ENCODE data around the gene BCR.

The BCR gene

DNA sequence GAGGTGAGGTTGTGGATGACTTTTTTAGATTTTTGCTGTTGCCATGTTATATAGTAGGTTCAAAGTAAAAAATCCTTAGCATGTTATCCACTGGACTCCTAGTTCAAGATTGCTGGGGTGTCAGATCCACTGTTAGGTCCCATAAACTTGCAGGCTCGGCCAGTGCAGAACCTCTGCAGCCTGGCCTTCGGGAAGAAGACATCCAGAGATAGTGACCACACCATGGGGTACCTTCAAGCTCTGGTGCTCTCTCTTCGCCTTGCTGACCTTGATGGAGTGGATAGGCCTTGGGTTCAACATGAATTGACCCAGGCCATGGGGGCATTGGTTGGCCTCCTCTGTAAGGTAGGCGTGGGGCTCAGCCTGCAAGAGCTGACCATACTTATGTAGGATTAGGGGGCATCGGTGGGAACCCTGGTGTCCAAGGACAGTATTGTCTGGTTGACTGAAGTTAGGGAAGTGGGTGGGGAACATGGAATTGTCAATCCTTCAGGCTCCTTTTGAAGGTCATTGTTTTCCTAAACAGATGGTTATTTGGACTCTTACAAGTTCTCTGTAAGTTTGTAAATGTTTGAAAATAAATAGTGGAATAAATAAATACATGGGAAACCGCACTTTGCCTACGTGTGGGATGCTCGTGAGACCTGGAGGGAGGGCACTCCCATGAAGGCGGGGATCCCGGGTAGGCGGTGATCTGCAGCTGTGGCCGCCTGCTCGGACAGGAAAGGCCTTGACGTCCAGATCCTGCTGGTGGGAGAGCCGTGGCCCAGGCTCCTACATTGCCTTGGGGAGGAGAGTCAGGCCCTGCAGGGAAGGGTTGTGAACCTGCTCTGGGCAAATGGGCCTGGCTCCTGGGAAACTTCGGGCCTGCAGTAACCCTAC lies 37.1 kb downstream of the BCR start:
- no peak for DNase-seq (ENCODE audit: low spot score)

DNA sequence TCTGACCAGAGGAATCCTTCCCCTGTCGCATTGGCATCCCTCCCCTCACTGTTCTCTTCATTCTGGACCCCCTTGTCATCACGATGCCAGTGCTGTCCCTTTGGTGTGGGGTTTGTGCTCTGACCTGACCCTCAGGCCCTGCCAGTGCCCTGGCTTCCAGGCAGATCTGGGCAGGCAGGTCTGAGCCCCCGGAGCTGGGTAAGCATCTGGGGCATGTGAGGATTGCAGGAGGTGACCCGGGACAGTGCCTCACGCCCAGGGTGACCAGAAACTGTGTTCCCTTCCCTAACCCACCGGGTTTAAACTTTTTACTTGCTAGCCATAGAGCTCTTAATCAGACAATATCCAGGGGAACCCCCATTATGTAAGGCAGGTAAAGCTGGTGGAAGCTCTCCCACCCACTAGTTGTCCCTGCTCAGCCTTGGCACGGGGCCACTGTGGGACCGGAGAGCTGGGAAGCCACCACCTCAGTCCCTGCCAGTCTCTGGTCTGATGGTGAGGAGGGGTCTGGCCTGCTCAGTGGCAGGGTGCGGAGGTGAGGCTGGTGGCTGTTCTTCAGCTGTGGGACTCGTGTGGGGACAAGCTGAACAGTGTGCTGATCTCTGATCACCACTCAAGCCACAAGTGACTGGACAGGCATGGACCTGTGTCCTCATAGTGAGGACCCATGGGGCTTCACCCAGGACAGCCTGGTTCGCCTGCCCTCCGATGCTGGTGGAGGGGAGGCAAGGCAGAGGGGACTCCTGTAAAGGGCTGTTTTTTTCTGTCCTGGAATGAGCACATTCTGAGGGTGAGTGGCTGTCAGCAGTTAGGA lies 38.0 kb downstream of the BCR start:
- DNase-seq (ENCODE audit: low spot score): no peak

DNA sequence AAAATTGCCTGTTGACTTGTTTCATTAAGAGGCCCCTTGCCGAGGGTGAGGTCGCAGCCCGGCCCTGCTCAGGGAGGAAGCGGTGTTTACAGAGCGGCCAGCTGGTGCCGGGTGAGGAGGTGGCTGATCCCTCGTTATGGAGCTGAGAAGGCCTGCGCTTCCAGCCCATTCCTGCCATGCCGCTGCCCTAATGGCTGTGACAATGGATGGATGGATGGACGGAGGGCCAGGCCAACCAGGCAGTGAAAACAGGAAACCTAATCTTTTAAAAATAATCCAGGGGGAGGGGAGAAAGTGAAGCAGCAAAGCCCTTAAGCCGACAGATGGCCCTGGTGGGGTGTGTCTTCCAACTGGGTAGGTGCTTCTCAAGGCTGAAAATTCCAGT lies 38.5 kb downstream of the BCR start:
- no peak for DNase-seq (ENCODE audit: low spot score)

GRCh38 chr22:23219317-23219716 lies 39.0 kb downstream of the BCR start:
- no peak for DNase-seq (ENCODE audit: low spot score)

GRCh38 chr22:23219822-23220484 lies 39.6 kb downstream of the BCR start:
- DNase-seq (ENCODE audit: low spot score): no peak

GRCh38 chr22:23220485-23221350 lies 40.4 kb downstream of the BCR start:
- DNase-seq (ENCODE audit: low spot score): no peak

- no peak for DNase-seq (ENCODE audit: low spot score)
Measured at GRCh38 chr22:23221351-23221804, 41.1 kb downstream of the BCR start.

DNA sequence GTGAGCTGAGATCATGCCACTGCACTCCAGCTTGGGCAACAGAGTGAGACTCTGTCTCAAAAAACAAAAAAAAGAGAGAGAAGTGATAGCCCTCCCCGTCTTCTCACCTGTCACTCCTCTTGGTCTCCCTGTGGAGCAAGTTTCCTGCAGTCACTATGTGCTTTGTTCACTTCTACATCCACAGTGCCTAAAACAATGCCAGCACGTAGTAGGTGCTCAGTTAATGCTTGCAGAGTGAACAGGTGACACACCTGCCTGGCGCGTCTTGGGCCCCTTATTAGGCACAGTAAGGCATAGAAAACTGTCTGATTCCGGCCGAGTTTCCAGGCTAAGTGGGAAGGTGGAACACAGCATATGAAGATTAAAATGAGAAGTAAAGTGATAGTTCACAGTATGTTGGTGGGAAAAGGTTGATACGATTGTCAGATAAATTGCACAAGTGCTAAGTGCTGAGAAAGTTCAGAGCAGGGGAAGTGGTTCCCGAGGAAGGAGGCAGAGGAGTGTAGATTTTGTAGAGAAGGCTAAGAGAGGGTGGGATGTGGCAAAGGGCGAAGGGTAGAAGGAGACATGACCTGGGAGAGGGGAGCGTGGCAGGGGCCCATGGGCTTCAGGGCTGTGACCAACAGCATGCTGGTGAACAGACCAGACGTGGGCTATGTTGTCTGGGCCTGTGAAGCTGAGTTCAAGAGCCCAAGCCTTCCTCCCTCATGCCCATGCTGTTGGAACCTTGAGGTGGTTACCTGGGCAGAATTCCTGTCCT lies 41.9 kb downstream of the BCR start:
- DNase-seq (ENCODE audit: low spot score): no peak

- DNase-seq (ENCODE audit: low spot score): no peak
Measured at GRCh38 chr22:23222793-23223568, 42.7 kb downstream of the BCR start.

- no peak for DNase-seq (ENCODE audit: low spot score)
Measured at GRCh38 chr22:23223569-23224317, 43.4 kb downstream of the BCR start.

GRCh38 chr22:23224846-23225245 lies 44.5 kb downstream of the BCR start:
- no peak for DNase-seq (ENCODE audit: low spot score)

GRCh38 chr22:23225337-23225723 lies 45.0 kb downstream of the BCR start:
- no peak for DNase-seq (ENCODE audit: low spot score)

- no peak for DNase-seq (ENCODE audit: low spot score)
Measured at GRCh38 chr22:23225724-23226496, 45.6 kb downstream of the BCR start.

- no peak for DNase-seq (ENCODE audit: low spot score)
Measured at GRCh38 chr22:23226497-23226850, 46.2 kb downstream of the BCR start.

GRCh38 chr22:23227380-23227779 lies 47.1 kb downstream of the BCR start:
- DNase-seq (ENCODE audit: low spot score): no peak

GRCh38 chr22:23228503-23228902 lies 48.2 kb downstream of the BCR start:
- DNase-seq (ENCODE audit: low spot score): no peak

- no peak for DNase-seq (ENCODE audit: low spot score)
Measured at GRCh38 chr22:23229646-23230045, 49.3 kb downstream of the BCR start.

DNA sequence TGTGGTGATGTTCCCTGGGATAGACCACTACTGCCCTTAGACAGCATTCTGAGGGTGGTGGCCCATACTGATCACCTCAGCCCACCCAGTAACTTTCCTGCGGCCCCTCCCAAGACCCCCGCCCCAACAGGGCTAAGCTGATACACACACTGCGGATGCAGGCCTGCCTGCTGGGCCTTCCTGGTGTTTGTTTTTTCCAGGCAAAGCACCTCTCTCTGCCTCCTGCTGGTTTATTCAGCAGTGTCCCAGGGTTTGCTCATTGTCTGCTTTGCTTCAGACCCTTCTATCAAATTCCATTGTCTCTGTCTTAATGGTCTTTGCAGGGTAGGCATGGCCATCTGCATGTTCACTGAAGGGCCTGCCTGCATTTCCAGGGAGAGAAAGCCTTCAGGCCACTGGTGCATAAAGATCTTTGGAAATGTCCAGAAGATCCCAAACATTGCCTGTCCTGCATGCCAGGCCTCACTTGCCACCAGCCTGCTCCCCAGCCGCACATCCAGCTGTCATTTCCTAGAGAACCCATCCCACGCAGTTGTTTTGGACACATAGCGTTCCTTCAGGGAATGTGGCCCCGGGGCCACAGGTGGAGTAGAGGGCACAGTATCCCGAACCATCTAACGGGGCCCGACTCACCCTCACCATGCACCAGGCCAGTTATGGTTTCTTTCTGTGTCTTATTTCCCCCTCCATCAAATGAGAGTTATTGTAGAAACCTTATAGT lies 50.2 kb downstream of the BCR start:
- DNase-seq (ENCODE audit: low spot score): no peak

All from SW480 (cell line).